ELR (cell line): Measurements from ENCODE around the gene ADAM29.
"Not testable (repeated sequence)": the region's sequence is repeated elsewhere in the genome, so short reads cannot be mapped to it uniquely, and the experiment has no call there.

Experiments
- DNase-seq: peaks from one replicate; pipeline ENCODE4 v3.0.0-alpha.2; 2015; ENCODE audit warnings: low read depth

ADAM29 gene

GRCh38 chr4:174948826-174949225 lies 30.7 kb downstream of the ADAM29 start:
- DNase-seq = no peak

GRCh38 chr4:174972911-174973310 lies 54.8 kb downstream of the ADAM29 start:
- DNase-seq = no peak

- DNase-seq = no peak
Observed at GRCh38 chr4:174973336-174973735, 55.2 kb downstream of the ADAM29 start.

- DNase-seq = no peak
Observed at GRCh38 chr4:174983128-174983750, 65.1 kb downstream of the ADAM29 start.

GRCh38 chr4:174983870-174984269 lies 65.7 kb downstream of the ADAM29 start:
- DNase-seq = not testable (repeated sequence)

- no peak for DNase-seq
Observed at GRCh38 chr4:174989791-174990190, 71.6 kb downstream of the ADAM29 start.

- DNase-seq = no peak
Observed at GRCh38 chr4:174993916-174994315, 75.8 kb downstream of the ADAM29 start.

- no peak for DNase-seq
Observed at GRCh38 chr4:174996079-174996478, 77.9 kb downstream of the ADAM29 start.

- DNase-seq = peak; percentile 74
Observed at GRCh38 chr4:174999407-174999806, 81.2 kb downstream of the ADAM29 start.

- peak; percentile 56 for DNase-seq
Observed at GRCh38 chr4:175017751-175018150, 99.6 kb downstream of the ADAM29 start.

- not testable (repeated sequence) for DNase-seq
Observed at GRCh38 chr4:175019447-175019846, 101.3 kb downstream of the ADAM29 start.
